GM12892 (cell line): ENCODE results near the gene WDR27.

Experiments
- POLR2A ChIP-seq: IDR thresholded peaks from 2 replicates; pipeline ENCODE4 v1.6.1; 2011; ENCODE audit warnings: low read depth, low read length, control low read depth
- POLR2AphosphoS5 ChIP-seq: IDR thresholded peaks from 2 replicates; pipeline ENCODE4 v1.6.1; 2011; ENCODE audit warnings: low read depth, low read length, control low read depth

GRCh38 chr6:169559592-169559991, 142.2 kb downstream of the WDR27 start:
- TF ChIP-seq POLR2A (no peak), POLR2AphosphoS5 (no peak)
